Tibial nerve (tissue), 4 donors: ENCODE data around the gene TMEM187.

Experiments used
- CTCF ChIP-seq, 5 experiments: fragments of 200-600 bp in 3 of 5; fragments of 450-650 bp in 2 of 5; sonication (generic) in 3 of 5; IDR thresholded peaks; one replicate each; pipeline ENCODE4 v1.5.1; 2016 to 2019; ENCODE audit warnings: antibody characterized with exemption in 5 of 5, mild to moderate bottlenecking in 3 of 5, moderate library complexity in 2 of 5
- EP300 ChIP-seq, 2 donors: sonication (generic); formaldehyde crosslinking; IDR thresholded peaks; one replicate each; pipeline ENCODE4 v1.6.1; 2017; ENCODE audit warnings: antibody characterized with exemption in 2 of 2, mild to moderate bottlenecking in 1 of 2
- POLR2A ChIP-seq, 2 donors: fragments of 450-650 bp; IDR thresholded peaks; one replicate each; pipeline ENCODE4 v1.6.1; 2017; ENCODE audit warnings: antibody characterized with exemption in 2 of 2, mild to moderate bottlenecking in 2 of 2, moderate library complexity in 2 of 2

GRCh38 chrX:153953892-153954557, 18.5 kb upstream of the TMEM187 start:
- TF ChIP-seq EP300 (IDR thresholded peaks at IDR 0.05) (no peak), CTCF (IDR thresholded peaks at IDR 0.05) (no peak), POLR2A (IDR thresholded peaks at IDR 0.05) (no peak)
